GM21723 (cell line): Measurements from ENCODE around the gene NDC80.
"Not testable (repeated sequence)": the region's sequence is repeated elsewhere in the genome, so short reads cannot be mapped to it uniquely, and the experiment has no call there.

Experiments used
- ATAC-seq: cut with Tn5 transposase; IDR thresholded peaks from one replicate; pipeline ENCODE4 v1.9.1; 2021; ENCODE audit warnings: mild to moderate bottlenecking, moderate library complexity; ENCODE audit not compliant: unreplicated experiment

Gene NDC80

DNA sequence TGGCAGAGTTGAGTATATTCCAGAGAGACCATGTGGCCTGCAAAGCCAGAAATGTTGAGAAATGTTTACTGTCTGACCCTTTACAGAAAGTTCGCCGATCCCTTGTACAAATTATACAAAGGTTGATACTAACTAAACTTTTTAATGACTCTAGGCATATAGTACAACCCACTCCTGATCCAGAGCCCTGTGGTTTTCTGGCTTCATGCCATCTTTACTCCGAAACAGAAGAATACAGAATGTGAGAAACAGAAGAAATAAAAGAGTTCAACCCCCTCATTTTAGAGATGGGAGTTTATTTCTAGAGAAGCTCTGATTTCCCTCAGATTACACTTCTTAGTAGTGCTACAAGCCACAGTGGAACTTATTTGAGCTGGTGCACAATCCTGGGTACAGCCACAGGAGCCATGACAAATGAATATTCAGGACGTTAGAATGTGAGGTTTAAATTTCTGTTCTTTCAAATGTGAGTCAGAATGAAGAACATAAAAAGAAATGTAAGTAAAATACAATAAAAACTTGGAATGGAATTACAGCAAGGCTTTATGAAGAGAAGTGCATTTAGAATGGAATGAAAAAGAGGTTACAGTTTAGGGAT, 46.1 kb downstream of the NDC80 start:
- no peak for ATAC-seq

- no peak for ATAC-seq
These were observed 46.7 kb downstream of the NDC80 start for GRCh38 chr18:2618009-2618408.

GRCh38 chr18:2625217-2625616, 53.9 kb downstream of the NDC80 start:
- ATAC-seq = no peak

- ATAC-seq = no peak
These were observed 56.5 kb downstream of the NDC80 start for GRCh38 chr18:2627821-2628276.

DNA sequence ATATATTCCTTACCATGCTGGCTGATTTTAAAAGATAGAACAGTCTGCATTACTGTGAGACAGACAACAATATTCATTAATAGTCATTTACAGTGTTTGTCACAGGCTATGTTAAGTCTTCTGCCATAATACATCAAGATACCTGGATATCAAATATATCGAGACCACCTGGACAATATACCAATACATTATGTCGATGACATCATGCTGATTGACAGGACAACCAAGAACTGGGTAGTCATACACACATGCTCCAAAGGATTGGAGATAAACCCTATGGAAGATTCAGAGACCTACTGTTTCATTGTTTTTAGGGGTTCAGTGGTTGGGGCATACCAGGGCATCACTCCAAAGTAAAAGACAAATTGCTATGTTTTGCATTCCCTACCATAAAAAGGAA, 57.6 kb downstream of the NDC80 start:
- ATAC-seq = no peak

- no peak for ATAC-seq
These were observed 64.2 kb downstream of the NDC80 start for GRCh38 chr18:2635586-2635985.

- ATAC-seq = peak; percentile 14
These were observed 64.8 kb downstream of the NDC80 start for GRCh38 chr18:2636126-2636631.

DNA sequence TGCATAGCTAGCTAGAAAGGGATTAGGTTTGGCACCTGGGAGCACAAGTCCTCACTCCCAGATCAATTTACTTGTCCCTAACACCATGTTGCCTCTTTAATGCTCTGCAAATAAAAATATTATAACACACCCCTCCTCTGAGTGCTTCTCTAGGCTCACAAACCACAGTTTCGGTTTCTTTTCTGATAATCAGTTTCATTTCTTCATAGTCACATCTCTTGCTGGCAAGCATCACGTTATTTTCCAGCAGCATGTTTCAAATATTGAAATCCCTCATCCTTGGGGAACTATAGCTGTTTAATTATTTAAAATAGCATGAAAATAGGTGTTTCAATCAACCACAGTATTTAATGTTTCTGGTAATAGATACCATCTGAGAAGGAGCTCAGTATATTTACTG, 70.3 kb downstream of the NDC80 start:
- ATAC-seq = peak; percentile 66

DNA sequence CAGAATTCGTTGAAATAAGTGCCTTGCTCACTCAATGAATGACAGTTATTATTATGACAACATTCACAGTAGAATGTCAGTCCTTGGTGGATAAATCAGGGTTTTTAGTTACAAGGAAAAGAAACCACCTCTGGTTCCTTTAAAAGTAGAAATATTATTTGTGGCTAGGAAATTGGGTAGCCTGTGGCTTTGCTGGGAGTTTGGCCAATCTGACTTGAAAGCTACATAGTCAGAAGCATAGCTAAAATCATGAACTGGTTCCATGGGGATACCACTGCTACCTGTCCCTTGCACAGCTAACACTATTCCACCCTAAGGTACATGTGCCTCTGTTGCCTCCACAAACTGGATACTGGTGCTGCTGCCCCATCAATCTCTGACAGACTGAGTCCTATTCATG, 71.4 kb downstream of the NDC80 start:
- no peak for ATAC-seq

GRCh38 chr18:2644535-2644934, 73.2 kb downstream of the NDC80 start:
- no peak for ATAC-seq

DNA sequence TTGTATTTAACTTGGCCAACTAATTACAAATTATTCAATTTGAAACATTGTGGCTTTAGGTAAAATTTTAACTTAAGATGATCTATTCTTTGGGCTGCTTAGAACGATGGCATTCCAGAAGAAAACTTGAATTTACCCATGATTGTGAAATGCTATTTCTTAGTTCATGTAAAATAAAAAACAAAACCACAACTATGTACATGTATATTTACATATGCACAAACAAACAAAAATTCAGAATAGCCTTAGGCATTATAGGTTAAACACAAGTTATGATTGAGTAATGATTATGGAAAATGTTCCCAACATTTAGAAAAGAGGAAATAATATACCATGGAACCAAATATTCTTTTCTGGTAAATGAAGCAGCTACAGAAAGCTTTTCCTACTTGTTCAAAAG, 80.6 kb downstream of the NDC80 start:
- ATAC-seq = no peak

GRCh38 chr18:2653467-2653866, 82.1 kb downstream of the NDC80 start:
- no peak for ATAC-seq

- ATAC-seq = no peak
These were observed 83.0 kb downstream of the NDC80 start for GRCh38 chr18:2654169-2654927.

- ATAC-seq = peak; percentile 48
These were observed 83.5 kb downstream of the NDC80 start for GRCh38 chr18:2654928-2655177.

GRCh38 chr18:2655178-2655953, 84.0 kb downstream of the NDC80 start, which contains the start of gene SMCHD1:
SMCHD1 (plus strand) TSS chr18:2655726; CDS start chr18:2656076, 350 bp downstream.
- ATAC-seq = peak; percentile 69

GRCh38 chr18:2655954-2656236, 84.5 kb downstream of the NDC80 start:
- peak; percentile 26 for ATAC-seq

DNA sequence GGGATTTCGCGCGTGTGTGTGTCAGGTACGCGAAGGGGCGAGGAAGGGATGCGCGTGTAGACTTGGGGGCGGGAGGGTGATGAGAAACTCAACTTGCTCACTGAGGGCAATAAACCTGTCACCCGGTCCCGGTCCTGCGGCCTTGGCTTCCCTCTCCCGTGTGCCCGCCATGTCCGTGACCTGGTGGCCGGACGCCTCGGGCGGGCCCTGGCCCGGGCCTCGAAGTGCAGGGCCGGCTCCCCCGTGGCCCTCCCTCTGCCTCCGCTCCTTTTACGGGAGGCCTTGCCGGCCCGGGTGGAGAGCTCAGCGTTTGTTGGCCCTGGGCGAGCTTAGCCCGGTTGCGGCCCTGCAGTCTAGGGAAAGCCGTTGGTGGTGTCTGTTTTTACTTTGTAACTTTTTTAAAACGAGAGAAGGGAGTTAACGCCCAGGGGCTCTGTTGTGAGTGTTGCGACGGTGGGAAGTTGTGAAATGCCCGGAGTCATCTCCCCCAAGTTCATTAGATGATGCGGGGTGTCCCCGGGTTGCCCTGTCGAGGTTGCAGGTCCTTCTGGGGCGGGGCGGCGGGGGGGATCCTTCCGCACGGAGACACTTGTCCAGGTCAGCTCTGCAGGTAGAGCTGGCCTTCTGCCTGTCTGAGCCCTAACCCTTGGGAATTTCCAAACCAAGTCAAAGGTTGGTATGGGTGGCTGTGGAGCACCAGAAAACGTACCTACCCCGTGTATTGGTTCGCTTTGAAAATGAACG, 85.1 kb downstream of the NDC80 start:
- peak; percentile 12 for ATAC-seq

- no peak for ATAC-seq
These were observed 85.7 kb downstream of the NDC80 start for GRCh38 chr18:2656981-2657512.

GRCh38 chr18:2657788-2658458, 86.6 kb downstream of the NDC80 start:
- ATAC-seq = no peak

DNA sequence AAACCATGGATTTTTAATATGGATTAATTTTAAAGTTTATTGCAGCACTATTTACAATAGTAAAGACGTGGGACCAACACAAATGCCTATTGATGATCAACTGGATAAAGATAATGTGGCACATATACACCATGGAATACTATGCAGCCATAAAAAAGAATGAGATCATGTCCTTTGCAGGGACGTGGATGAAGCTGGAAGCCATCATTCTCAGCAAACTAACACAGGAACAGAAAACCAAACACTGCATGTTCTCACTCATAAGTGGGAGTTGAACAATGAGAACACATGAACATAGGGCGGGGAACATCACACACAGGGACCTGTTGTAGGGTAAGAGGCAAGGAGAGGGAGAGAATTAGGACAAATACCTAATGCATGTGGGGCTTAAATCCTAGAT, 89.5 kb downstream of the NDC80 start:
- ATAC-seq = not testable (repeated sequence)
